Hippocampal formation (tissue), 2 donors: ENCODE results near the gene PRRT3.
A peak's percentile ranks its signal among the peaks of the same experiment; 100 is the strongest.
"Not testable (repeated sequence)": the region's sequence is repeated elsewhere in the genome, so short reads cannot be mapped to it uniquely, and the experiment has no call there.

Source experiments
- DNase-seq, 2 donors: peaks; one replicate each; lab custom pipeline; 2025; lab: John Stamatoyannopoulos, UW

PRRT3 gene

GRCh38 chr3:9947025-9947995 is 4.9 kb downstream of the PRRT3 start:
- peak; percentile 37 to 64 for DNase-seq

- DNase-seq = peak; percentile 61 to 73
Measured at GRCh38 chr3:9946112-9947024, 5.8 kb downstream of the PRRT3 start.

GRCh38 chr3:9945358-9945757 is 6.8 kb downstream of the PRRT3 start:
- no peak for DNase-seq

- DNase-seq = no peak
Measured at GRCh38 chr3:9944271-9944670, 7.9 kb downstream of the PRRT3 start.

GRCh38 chr3:9942934-9943690 is 9.1 kb downstream of the PRRT3 start:
- DNase-seq = no peak

- no peak for DNase-seq
Measured at GRCh38 chr3:9942164-9942563, 10.0 kb downstream of the PRRT3 start.

GRCh38 chr3:9940746-9941145 is 11.5 kb downstream of the PRRT3 start:
- no peak for DNase-seq

GRCh38 chr3:9939906-9940305 is 12.3 kb downstream of the PRRT3 start:
- not testable (repeated sequence) for DNase-seq

- DNase-seq = no peak
Measured at GRCh38 chr3:9938966-9939365, 13.2 kb downstream of the PRRT3 start.

GRCh38 chr3:9937486-9938238 is 14.5 kb downstream of the PRRT3 start:
- DNase-seq = no peak

GRCh38 chr3:9935966-9936510 is 16.2 kb downstream of the PRRT3 start:
- DNase-seq = no peak

GRCh38 chr3:9934993-9935392 is 17.2 kb downstream of the PRRT3 start:
- no peak for DNase-seq

- DNase-seq = no peak
Measured at GRCh38 chr3:9934235-9934621, 18.0 kb downstream of the PRRT3 start.

- peak; percentile 94 to 98 for DNase-seq
Measured at GRCh38 chr3:9933561-9934234, 18.5 kb downstream of the PRRT3 start, which contains the start of gene CRELD1. Gene CRELD1 (plus strand): TSS chr3:9933834. CDS start chr3:9934439, 605 bp downstream.

GRCh38 chr3:9932843-9933560 is 19.2 kb downstream of the PRRT3 start:
- peak; percentile 29 to 60 for DNase-seq

- DNase-seq = no peak
Measured at GRCh38 chr3:9932535-9932842, 19.7 kb downstream of the PRRT3 start.

- DNase-seq = no peak
Measured at GRCh38 chr3:9930804-9931418, 21.3 kb downstream of the PRRT3 start.

GRCh38 chr3:9928158-9928557 is 24.1 kb downstream of the PRRT3 start:
- no peak for DNase-seq
